Activated CD4-positive, CD25-positive, alpha-beta regulatory T cell treated with anti-CD3 and anti-CD28 coated beads, Interleukin-2, amount 50 U/mL, for 24 hours (primary cell): ENCODE results near the gene TH.

Experiments
- ATAC-seq, 2 donors: fragments of 150-1000 bp; cut with Tn5 transposase; one replicate each; pipeline ENCODE4 v1.10.0; 2021; ENCODE audit warnings: mild to moderate bottlenecking in 1 of 2, moderate library complexity in 1 of 2

The TH gene

DNA sequence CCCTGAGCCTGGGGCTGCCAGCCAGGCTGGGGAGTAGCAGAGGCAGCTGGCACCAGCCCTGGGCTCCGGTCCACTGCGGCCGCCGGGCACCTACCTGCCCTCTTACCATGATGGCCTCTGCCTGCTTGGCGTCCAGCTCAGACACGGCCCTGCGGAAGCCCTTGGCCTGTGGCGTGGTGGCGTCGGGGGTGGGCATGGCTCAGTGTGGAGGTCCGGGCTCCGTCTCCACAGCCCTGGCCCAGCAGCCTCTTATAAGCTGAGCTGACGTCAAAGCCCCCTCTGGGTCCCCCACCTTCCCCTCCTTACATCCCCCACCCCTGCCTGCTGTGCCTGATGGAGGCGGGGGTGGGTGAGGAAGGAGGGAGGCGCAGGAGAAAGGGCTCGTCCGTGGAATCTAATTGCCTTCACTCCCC, at the start of gene TH:
TH (minus strand) TSS at position 225 of the 413 bp plus-strand sequence; CDS start at position 196, 29 bp downstream.
- ATAC-seq, result no peak

GRCh38 chr11:2221024-2221423, 49.4 kb upstream of the TH start:
- ATAC-seq, result no peak

GRCh38 chr11:2220173-2220771, 48.7 kb upstream of the TH start:
- ATAC-seq, result no peak

- ATAC-seq, result no peak
Observed at GRCh38 chr11:2219318-2220017, 47.9 kb upstream of the TH start.

DNA sequence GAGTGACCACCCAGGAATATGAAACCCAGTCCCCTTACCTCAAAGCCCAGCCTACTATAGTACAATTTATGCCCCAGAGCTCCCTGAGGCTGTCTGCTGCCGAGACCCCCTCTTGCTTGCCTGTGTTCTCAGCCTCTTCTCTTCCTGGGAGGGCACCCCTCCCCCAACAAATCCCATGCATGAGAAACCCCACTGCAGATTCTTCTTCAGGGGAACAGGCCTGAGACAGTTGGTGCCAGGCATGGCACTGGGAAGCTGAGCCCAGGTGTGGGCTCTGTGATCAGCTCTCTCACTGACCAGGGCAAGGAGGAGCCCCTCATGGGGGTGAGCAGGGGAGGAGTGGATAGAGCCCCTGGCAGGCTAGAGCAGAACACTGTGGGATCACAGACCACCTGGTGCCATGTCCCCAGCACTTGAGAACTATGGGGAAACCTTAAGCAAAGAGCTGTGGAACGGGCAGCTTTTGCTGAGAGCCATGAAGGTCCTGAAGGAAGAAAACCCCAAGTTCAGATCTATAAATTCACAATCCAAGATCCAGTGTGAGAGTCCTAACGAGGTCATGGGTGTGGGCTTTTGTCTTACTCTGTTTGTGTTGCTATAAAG, 46.5 kb upstream of the TH start:
- no peak for ATAC-seq

DNA sequence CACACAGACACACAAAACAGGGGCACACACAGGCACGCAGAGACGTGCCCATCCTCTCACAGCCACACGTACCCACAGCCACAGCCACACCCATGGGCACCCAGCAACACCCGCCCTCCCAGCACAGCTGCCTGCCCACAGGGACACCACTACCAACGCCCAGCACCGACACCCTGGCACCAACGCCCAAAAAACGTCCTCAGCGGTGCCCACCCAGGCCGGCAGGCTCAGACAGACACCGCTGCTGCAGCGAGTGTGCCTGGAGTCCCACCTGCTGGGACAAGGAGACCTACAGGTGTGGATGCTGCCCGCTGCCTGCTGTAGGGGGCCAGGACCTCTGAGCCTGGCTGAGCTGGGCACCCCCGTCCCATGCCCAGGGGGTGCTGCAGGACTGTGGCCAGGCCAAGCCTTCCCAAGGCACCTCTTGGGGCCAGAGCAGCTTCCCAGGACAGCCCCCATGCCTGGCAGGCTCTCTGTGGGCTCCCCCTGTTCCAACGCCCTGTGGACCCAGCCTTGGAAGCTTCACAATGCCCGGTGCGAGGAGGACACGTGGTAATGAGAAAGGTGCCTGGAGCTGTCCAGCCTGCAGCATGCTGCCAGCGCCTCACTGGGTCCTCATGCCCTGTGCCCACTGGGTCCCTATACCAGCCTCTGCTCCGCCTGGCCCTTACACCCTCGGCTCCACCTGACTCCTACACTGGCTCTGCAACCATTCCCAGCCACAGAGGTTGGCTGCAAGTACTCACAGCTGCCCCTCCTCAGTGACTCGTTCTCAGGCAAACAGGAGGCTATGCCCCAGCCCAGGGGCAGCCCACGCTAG, 45.8 kb upstream of the TH start:
- no peak for ATAC-seq

GRCh38 chr11:2216400-2217064, 44.9 kb upstream of the TH start:
- ATAC-seq, result no peak

GRCh38 chr11:2215561-2216399, 44.2 kb upstream of the TH start:
- ATAC-seq, result no peak

- ATAC-seq, result no peak
Observed at GRCh38 chr11:2215230-2215560, 43.6 kb upstream of the TH start.

GRCh38 chr11:2214527-2215229, 43.1 kb upstream of the TH start:
- ATAC-seq, result no peak

GRCh38 chr11:2213890-2214526, 42.4 kb upstream of the TH start:
- ATAC-seq, result no peak

DNA sequence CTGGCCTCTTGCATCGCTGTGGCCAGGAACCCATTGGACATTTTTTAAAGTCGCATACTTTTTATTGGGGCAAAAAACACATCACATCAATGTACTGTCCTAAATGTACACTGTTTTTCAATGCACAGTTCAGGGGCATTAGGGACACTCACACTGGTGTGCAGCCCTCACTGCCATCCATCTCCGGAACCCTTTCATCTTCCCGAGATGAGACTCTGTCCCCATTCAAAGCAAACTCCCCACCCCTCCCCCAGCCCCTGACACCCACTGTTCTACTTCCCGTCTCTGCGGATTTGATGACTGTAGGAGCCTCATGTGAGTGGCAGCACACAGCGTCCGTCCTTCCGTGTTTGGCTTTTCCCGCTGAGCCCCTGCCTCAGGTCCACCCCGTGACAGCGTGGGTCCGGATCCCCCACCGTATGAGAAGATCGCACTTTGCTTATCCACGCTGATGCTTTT, 41.8 kb upstream of the TH start:
- ATAC-seq, result peak; percentile 52

- ATAC-seq, result no peak
Observed at GRCh38 chr11:2212411-2213251, 41.0 kb upstream of the TH start.

- no peak for ATAC-seq
Observed at GRCh38 chr11:2211113-2211971, 39.7 kb upstream of the TH start.

DNA sequence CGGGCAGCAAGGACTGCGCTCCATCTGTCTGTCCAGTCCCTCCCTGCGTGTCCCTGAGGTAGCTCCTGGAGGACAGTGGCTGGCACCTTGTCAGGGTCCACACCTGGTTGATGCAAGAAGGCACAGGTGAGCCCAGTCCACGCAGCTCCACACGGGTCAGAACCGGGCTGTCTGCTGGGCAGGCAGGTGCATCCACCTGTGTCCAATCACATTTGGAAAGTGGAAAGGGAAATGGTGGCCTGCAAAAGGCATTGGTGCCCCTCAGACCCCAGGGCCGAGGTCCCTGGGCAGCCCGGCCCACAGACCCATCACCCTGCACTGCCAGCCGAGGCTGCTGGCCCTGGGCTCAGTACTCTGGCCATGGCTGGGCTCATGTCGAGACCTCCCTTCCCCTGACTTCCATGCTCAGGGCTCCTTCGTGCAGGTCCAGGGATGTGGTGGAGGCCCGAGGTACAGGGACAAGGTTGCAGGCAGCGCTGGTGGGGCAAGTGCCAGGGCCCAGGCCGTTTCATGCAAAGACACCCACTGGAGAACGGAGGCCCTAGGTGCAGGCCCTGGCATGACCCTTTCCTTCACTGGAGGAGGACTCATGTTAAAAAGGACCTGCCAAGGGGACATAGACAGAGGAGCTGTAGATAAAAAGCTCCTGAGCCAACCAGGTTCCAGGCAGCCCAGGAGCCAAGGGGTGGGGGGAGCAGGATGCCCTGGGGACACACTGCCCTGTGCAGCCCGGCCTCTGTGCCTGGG, 38.9 kb upstream of the TH start:
- no peak for ATAC-seq

GRCh38 chr11:2209900-2210321, 38.3 kb upstream of the TH start:
- ATAC-seq, result no peak

- ATAC-seq, result no peak
Observed at GRCh38 chr11:2209370-2209801, 37.8 kb upstream of the TH start.
